Transverse colon (tissue), 3 donors: ENCODE measurements around the gene GON7.
A peak's percentile ranks its signal among the peaks of the same experiment; 100 is the strongest.

Experiments used
- POLR2A ChIP-seq: fragments of 450-650 bp; IDR thresholded peaks from one replicate; pipeline ENCODE4 v1.6.1; 2016; ENCODE audit warnings: antibody characterized with exemption, mild to moderate bottlenecking, moderate library complexity
- TF ChIP-seq, protein P1 (sequence below), 5 experiments: fragments of 200-600 bp in 3 of 5; fragments of 450-650 bp in 2 of 5; sonication (generic) in 3 of 5; IDR thresholded peaks; 1 replicate in 2 of 5; 2 replicates in 3 of 5; pipeline ENCODE4 v1.5.1; 2016 to 2017; ENCODE audit warnings: antibody characterized with exemption in 5 of 5, inconsistent platforms in 3 of 5, mild to moderate bottlenecking in 2 of 5, moderate library complexity in 1 of 5

GRCh38 chr14:93207468-93208308 is 823 bp upstream of the GON7 start:
- no peak for TF ChIP-seq POLR2A
- TF ChIP-seq, protein P1, sequence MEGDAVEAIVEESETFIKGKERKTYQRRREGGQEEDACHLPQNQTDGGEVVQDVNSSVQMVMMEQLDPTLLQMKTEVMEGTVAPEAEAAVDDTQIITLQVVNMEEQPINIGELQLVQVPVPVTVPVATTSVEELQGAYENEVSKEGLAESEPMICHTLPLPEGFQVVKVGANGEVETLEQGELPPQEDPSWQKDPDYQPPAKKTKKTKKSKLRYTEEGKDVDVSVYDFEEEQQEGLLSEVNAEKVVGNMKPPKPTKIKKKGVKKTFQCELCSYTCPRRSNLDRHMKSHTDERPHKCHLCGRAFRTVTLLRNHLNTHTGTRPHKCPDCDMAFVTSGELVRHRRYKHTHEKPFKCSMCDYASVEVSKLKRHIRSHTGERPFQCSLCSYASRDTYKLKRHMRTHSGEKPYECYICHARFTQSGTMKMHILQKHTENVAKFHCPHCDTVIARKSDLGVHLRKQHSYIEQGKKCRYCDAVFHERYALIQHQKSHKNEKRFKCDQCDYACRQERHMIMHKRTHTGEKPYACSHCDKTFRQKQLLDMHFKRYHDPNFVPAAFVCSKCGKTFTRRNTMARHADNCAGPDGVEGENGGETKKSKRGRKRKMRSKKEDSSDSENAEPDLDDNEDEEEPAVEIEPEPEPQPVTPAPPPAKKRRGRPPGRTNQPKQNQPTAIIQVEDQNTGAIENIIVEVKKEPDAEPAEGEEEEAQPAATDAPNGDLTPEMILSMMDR (IDR thresholded peaks at IDR 0.05) = peak in 1 of 5 experiments; percentile 23
